Mesenchymal stem cell (in vitro differentiated cells and primary cell): ENCODE data around the gene SLC5A6.

Experiments
- DNase-seq: peaks from one replicate; pipeline ENCODE4 v3.0.0-alpha.2; 2013
- H2AFZ ChIP-seq: one replicate; pipeline ENCODE4 v1.6.1; 2013; ENCODE audit warnings: low read depth, mild to moderate bottlenecking, control low read depth, inconsistent platforms, low read length, moderate library complexity
- H2AK5ac ChIP-seq: 2 replicates; pipeline ENCODE4 v1.6.1; 2013; ENCODE audit warnings: low read length, moderate library complexity, mild to moderate bottlenecking, inconsistent platforms; ENCODE audit not compliant: severe bottlenecking
- H2BK120ac ChIP-seq: one replicate; pipeline ENCODE4 v1.6.1; 2013; ENCODE audit warnings: low read depth, mild to moderate bottlenecking, inconsistent platforms, low read length, moderate library complexity
- H2BK12ac ChIP-seq, 2 experiments: one replicate each; pipeline ENCODE4 v1.6.1; 2013; ENCODE audit warnings: inconsistent platforms in 2 of 2, low read length in 2 of 2, mild to moderate bottlenecking in 2 of 2, moderate library complexity in 2 of 2, control low read depth in 1 of 2
- H2BK15ac ChIP-seq: one replicate; pipeline ENCODE4 v1.6.1; 2013; ENCODE audit warnings: mild to moderate bottlenecking, low read depth, inconsistent platforms; ENCODE audit not compliant: poor library complexity, severe bottlenecking
- H2BK5ac ChIP-seq: 2 replicates; pipeline ENCODE4 v1.6.1; 2013; ENCODE audit warnings: low read depth, mild to moderate bottlenecking, low read length, control low read depth, inconsistent platforms; ENCODE audit not compliant: poor library complexity, severe bottlenecking
- H3K14ac ChIP-seq, 2 experiments: one replicate each; pipeline ENCODE4 v1.6.1; 2013; ENCODE audit warnings: inconsistent platforms in 2 of 2, low read length in 2 of 2, control low read depth in 1 of 2, mild to moderate bottlenecking in 1 of 2, moderate library complexity in 1 of 2
- H3K18ac ChIP-seq, 2 experiments: one replicate each; pipeline ENCODE4 v1.6.1; 2013; ENCODE audit warnings: inconsistent platforms in 2 of 2, low read length in 2 of 2, control low read depth in 1 of 2, low read depth in 1 of 2, mild to moderate bottlenecking in 1 of 2
- H3K23ac ChIP-seq, 2 experiments: one replicate each; pipeline ENCODE4 v1.6.1; 2013; ENCODE audit warnings: inconsistent platforms in 2 of 2, low read length in 2 of 2, mild to moderate bottlenecking in 2 of 2, moderate library complexity in 2 of 2, control low read depth in 1 of 2
- H3K27ac ChIP-seq: 2 replicates; pipeline ENCODE4 v1.5.1; 2013; ENCODE audit warnings: mild to moderate bottlenecking, moderate library complexity, low read length, control low read depth, inconsistent platforms; ENCODE audit not compliant: poor library complexity, severe bottlenecking
- H3K27me3 ChIP-seq, 2 experiments: 2 replicates each; pipeline versions ENCODE4 v1.6.1 to v1.7.0; 2013; ENCODE audit warnings: low read length in 2 of 2, mild to moderate bottlenecking in 2 of 2, moderate library complexity in 2 of 2, control low read depth in 1 of 2, inconsistent platforms in 1 of 2; ENCODE audit not compliant: control insufficient read depth in 1 of 2, insufficient read depth in 1 of 2
- H3K36me3 ChIP-seq, 2 experiments: 2 replicates each; pipeline versions ENCODE4 v1.6.1 to v1.7.0; 2013; ENCODE audit warnings: low read length in 2 of 2, control low read depth in 1 of 2, inconsistent platforms in 1 of 2, low read depth in 1 of 2, mild to moderate bottlenecking in 1 of 2; ENCODE audit not compliant: insufficient read depth in 2 of 2, control insufficient read depth in 1 of 2
- H3K4ac ChIP-seq, 2 experiments: one replicate each; pipeline ENCODE4 v1.6.1; 2013; ENCODE audit warnings: inconsistent platforms in 2 of 2, low read length in 2 of 2, mild to moderate bottlenecking in 2 of 2, moderate library complexity in 2 of 2, control low read depth in 1 of 2, low read depth in 1 of 2
- H3K4me1 ChIP-seq: 2 replicates; pipeline ENCODE4 v1.6.1; 2013; ENCODE audit warnings: low read depth, low read length, control low read depth; ENCODE audit not compliant: control insufficient read depth, insufficient read depth
- H3K4me2 ChIP-seq: 2 replicates; pipeline ENCODE4 v1.6.1; 2013; ENCODE audit warnings: low read length, mild to moderate bottlenecking, inconsistent platforms; ENCODE audit not compliant: poor library complexity, severe bottlenecking
- H3K4me3 ChIP-seq, 2 experiments: 2 replicates each; pipeline versions ENCODE4 v1.5.1 to v1.7.0; 2013; ENCODE audit warnings: low read length in 2 of 2, mild to moderate bottlenecking in 2 of 2, control low read depth in 1 of 2, low read depth in 1 of 2; ENCODE audit not compliant: insufficient read depth in 1 of 2
- H3K79me1 ChIP-seq: replicated peaks from 2 replicates; pipeline ENCODE4 v1.6.1; 2013; ENCODE audit warnings: mild to moderate bottlenecking, control low read depth, low read length, inconsistent platforms; ENCODE audit not compliant: poor library complexity, severe bottlenecking
- H3K9ac ChIP-seq: 2 replicates; pipeline ENCODE4 v1.7.0; 2013; ENCODE audit warnings: mild to moderate bottlenecking, low read length, moderate library complexity
- H3K9me3 ChIP-seq: 2 replicates; pipeline ENCODE4 v1.7.0; 2013; ENCODE audit warnings: mild to moderate bottlenecking, low read length; ENCODE audit not compliant: control insufficient read depth
- H4K8ac ChIP-seq: one replicate; pipeline ENCODE4 v1.6.1; 2013; ENCODE audit warnings: inconsistent platforms, mild to moderate bottlenecking, low read length, moderate library complexity
- H4K91ac ChIP-seq: one replicate; pipeline ENCODE4 v1.6.1; 2013; ENCODE audit warnings: mild to moderate bottlenecking, low read length, inconsistent platforms
- WGBS: methylation state at CpG from one replicate; pipeline ENCODE4 v1.1.7; 2013; ENCODE audit warnings: mixed read lengths; 5-methylcytosine and 5-hydroxymethylcytosine counted together

The SLC5A6 gene

DNA sequence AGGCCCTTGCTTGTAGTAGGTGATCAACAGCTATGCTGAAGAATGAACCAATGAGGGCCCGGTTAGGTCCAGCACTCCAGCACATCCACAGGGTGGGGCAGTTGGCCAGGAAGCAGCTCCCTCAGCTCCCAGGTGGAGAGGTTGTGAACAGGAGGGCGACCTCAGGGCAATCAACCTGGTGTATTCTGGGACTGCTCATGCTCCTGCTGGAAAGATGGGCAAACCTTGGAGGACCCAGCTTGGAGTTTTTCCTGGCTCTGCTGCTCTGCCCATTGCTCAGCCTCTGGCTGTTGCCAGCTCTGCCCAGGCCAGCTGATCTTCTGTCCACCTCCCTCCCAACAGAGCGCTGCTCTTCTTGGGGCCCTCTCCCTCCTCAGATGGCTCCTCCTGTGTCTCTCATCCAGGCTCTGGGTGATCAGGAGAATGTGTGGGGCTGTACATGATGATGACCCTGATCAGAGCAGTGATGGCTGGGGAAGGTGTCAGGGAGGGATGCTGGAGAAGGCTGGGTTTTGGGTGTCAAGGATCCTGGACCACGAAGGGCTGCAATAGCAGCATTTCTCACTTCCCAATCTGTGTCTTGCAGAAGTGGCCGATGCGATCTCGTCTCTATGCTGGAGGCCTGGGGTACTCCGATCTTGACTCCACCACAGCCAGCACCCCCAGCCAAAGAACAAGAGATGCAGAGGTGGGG, 59.8 kb downstream of the SLC5A6 start:
- H2AFZ ChIP-seq: no peak overlapping the region
- H3K36me3 ChIP-seq: no peaks in the 10 kb centered on the region
- H4K91ac ChIP-seq: no peak overlapping the region
- H3K27me3 ChIP-seq: peaks cover 22 to 26% of the 10 kb centered on the region in 2 experiments
- H2BK5ac ChIP-seq: no peak overlapping the region
- no peak overlapping the region for H2BK120ac ChIP-seq
- no peak overlapping the region for H2AK5ac ChIP-seq
- H3K79me1 ChIP-seq: no peaks in the 10 kb centered on the region
- no peak overlapping the region for H2BK15ac ChIP-seq
- H3K14ac ChIP-seq: no peak overlapping the region
- no peak overlapping the region for H3K9ac ChIP-seq
- no peak for DNase-seq
- no peak overlapping the region for H3K27ac ChIP-seq
- H3K18ac ChIP-seq: no peak overlapping the region
- H3K4me1 ChIP-seq: peaks cover 2% of the 10 kb centered on the region
- no peak overlapping the region for H2BK12ac ChIP-seq
- no peak overlapping the region for H3K4ac ChIP-seq
- no peaks in the 10 kb centered on the region for H3K9me3 ChIP-seq
- WGBS: 83% methylated on average over 7 of the region's 8 CpGs
- H3K4me2 ChIP-seq: no peak overlapping the region
- no peak overlapping the region for H4K8ac ChIP-seq
- H3K4me3 ChIP-seq: no peak overlapping the region
- H3K23ac ChIP-seq: no peak overlapping the region

DNA sequence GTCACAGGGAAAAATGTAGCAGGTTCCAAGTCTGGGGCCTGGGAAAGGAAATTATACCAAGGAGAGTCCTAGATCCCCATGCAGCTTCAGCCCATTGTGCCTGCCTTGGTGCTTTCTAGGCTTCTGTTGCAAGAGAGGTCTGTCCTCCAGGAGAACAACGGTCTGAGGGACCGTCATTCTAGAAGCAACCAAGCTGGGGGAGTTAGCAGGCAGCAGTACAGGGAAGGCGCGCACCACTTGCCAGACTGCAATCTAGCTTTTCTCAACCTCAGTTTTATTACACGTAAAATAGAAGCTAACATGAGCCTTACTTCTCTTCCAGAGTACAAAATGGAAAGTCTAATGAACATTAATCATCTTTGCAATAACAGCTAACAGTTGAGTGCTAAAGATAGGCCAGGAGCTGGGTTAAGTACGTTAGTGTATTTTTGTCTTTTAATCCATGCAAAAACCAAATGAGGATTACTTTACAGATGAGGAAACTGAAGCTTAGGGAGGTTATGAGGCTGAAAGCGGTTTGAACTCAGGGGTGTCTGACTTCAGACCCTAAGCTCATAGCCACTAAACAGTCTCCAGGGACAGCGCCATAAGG, 61.3 kb downstream of the SLC5A6 start:
- WGBS: 84% methylated on average over 6 of the region's 8 CpGs
- H2AFZ ChIP-seq: no peak overlapping the region

More for the DNA sequence above, 61.3 kb downstream of the SLC5A6 start:
- H3K18ac ChIP-seq: no peak overlapping the region
- no peak for DNase-seq
- no peaks in the 10 kb centered on the region for H3K36me3 ChIP-seq
- H3K4me3 ChIP-seq: no peak overlapping the region
- no peak overlapping the region for H3K27ac ChIP-seq
- no peak overlapping the region for H3K14ac ChIP-seq
- no peak overlapping the region for H3K4ac ChIP-seq
- no peak overlapping the region for H2BK120ac ChIP-seq
- no peak overlapping the region for H2BK5ac ChIP-seq
- H3K79me1 ChIP-seq: no peaks in the 10 kb centered on the region
- H2AK5ac ChIP-seq: no peak overlapping the region
- peaks cover 22 to 26% of the 10 kb centered on the region in 2 experiments for H3K27me3 ChIP-seq
- H3K4me2 ChIP-seq: no peak overlapping the region
- H3K4me1 ChIP-seq: peaks cover 2% of the 10 kb centered on the region
- no peak overlapping the region for H2BK12ac ChIP-seq
- H2BK15ac ChIP-seq: no peak overlapping the region
- H4K8ac ChIP-seq: no peak overlapping the region
- no peak overlapping the region for H3K9ac ChIP-seq
- H3K9me3 ChIP-seq: no peaks in the 10 kb centered on the region
- peak overlapping the region in 1 of 2 experiments; percentile 67 for H3K23ac ChIP-seq
- H4K91ac ChIP-seq: no peak overlapping the region
